Measurements from ENCODE around the gene MMEL1.

Gene MMEL1

DNA sequence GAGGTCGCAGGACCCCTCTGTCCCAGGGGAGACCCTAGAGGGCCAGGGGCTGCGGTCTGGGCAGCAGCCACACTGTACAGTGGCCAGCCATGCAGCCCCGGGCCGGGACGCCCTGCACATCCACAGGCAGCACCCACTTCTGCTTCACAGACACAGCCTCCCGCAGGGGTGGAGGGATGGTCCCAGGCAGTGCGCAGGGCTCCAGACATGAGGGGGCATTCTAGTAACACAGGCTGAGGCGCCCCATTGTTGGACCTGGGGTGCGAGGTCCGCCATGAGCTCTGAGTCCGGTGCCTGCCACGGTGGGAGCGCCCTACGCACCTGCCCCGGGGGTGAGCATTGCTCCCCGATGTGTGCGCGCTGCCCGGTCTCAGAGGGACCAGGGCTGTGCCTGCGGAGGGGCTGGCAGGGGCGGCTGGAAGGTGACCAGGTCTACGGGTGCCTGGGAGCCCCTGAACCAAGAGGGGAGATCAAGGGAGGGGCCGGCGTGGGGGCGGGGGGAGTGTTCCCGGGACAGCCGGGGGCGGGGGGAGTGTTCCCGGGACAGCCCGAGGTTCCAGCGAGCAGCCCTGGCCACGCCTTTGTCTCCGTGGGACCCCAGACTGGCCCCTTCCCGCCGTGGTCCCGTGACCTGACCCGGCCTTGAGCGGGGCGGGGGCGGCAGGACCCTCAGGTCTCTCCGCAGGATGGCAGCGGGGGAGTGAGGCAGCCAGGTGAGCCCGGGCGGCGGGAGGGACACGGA, 4.5 kb downstream of the MMEL1 start:
- peak; percentile 51 for DNase-seq

GRCh38 chr1:2627746-2628145, 5.1 kb downstream of the MMEL1 start:
- DNase-seq = peak; percentile 45

DNA sequence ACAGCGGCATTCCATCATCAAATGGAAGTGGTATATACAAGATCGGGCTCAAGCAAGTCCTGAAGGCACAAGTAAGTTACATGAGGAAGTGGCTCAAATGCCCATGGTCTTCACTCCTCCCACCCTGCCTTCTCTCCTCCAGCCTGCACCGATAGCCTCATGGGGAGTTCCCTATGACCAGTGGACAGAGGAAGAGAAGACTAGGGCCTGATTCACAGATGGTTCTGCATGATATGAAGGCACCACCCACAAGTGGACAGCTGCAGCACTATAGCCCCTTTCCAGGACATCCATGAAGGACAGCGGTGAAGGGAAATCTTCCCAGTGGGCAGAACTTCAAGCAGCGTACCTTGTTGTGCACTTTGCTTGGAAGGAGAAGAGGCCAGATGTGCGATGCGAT, 7.1 kb downstream of the MMEL1 start:
- peak; percentile 13 for DNase-seq

DNA sequence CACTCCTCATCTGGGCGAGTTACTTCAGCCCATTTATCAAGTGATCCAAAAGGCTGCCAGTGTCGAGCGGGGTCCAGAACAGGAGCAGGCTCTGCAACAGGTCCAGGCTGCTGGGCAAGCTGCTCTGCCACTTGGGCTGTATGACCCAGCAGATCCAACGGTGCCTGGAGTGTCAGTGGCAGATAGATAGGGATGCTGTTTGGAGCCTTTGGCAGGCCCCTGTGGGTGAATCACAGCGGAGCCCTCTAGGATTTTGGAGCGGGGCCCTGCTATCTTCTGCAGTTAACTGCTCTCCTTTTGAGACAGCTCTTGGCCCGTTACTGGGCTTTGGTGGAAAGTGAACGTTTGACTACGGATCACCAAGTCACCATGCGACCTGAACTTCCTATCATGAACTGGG, 7.5 kb downstream of the MMEL1 start:
- DNase-seq = peak; percentile 36

DNA sequence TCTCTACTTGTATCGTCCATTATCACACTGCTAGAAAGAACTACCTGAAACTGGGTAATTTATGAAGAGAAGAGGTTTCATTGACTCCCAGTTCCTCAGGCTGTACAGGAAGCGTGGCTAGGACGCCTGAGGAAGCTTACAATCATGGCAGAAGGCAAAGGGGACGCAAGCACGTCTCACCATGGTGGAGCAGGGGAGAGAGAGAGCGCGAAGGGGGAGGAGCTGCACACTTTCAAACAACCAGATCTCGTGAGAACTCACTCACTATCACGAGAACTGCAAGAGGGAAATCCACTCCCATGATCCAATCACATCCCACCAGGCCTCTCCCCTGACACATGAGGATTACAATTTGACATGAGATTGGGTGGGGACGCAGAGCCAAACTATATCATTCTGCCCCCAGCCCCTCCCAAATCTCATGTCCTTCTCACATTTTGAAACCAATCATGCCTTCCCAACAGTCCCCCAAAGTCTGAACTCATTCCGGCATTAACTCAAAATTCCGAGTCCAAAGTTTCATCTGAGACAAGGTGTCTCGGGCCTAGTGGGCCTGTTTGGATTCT, 8.0 kb downstream of the MMEL1 start:
- DNase-seq = peak; percentile 22

- DNase-seq = no peak
Measured at GRCh38 chr1:2623571-2624337, 9.1 kb downstream of the MMEL1 start.

DNA sequence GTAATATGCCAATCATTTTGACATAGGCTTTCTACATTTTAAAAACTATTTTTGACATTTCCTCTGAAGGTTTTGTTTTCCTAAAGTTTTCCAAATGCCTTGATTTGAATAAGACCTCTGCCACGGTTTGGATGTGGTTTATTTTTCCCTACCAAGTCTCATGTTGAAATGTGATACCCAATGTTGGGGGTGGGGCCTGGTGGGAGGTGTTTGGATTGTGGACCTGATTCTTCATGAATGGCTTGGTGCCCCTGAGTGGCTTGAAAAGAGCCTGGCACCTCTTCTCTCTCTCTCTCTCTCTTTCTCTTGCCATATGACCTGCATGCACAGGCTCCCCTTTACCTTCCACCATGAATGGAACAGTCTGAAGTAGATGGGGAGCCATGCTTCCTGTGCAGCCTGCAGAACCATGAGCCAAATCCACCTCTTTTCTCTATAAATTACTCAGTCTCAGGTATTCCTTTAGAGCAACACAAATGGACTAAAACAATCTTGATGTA, 14.8 kb downstream of the MMEL1 start:
- DNase-seq = no peak

DNA sequence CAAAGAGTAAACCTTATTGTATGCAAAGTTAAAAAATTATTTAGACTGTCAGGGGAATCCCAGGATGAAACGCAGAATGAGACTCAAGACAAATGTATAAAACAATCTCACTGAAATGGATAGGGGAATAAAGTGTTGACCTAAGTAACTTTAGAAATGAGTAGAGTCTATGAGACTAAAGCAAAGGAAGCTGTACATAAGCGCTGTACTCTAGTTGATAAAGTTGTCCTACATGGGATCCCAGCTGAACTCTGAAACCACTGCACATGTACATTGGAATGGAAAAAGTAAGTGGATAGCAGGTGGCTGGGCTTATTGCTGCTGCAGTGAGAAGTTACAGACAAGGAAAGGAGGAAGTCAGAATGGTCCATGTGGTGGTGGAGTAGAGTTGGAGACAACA, 18.7 kb downstream of the MMEL1 start:
- DNase-seq = no peak

GRCh38 chr1:2612591-2613365, 20.0 kb downstream of the MMEL1 start:
- DNase-seq = no peak

GRCh38 chr1:2611621-2612437, 21.0 kb downstream of the MMEL1 start:
- DNase-seq = no peak

DNA sequence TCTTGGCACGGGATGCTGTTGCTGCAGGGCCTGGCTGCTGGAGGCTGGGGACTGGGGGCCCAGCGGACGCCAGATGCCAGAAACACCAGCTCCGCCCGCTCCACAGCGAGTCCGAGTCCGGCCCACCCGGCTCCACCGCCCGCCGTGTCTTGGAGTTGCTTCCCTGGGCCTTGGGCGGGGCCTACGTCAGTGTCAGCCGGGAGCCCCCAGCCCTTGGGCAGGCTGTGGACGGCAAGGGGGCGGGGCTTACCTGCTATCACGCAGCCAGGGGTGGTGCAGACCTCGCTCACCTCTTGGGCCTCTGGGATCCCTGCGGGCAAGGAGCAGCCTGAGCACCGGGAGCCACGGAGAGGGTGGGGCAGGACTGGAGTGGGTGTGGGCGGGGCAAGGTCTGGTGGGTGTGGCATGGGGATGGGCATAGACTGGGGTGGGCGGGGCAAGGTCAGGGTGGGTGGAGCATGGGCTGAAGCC, 21.8 kb downstream of the MMEL1 start:
- DNase-seq = peak; percentile 91

GRCh38 chr1:2610036-2610959, 22.5 kb downstream of the MMEL1 start:
- DNase-seq = no peak

DNA sequence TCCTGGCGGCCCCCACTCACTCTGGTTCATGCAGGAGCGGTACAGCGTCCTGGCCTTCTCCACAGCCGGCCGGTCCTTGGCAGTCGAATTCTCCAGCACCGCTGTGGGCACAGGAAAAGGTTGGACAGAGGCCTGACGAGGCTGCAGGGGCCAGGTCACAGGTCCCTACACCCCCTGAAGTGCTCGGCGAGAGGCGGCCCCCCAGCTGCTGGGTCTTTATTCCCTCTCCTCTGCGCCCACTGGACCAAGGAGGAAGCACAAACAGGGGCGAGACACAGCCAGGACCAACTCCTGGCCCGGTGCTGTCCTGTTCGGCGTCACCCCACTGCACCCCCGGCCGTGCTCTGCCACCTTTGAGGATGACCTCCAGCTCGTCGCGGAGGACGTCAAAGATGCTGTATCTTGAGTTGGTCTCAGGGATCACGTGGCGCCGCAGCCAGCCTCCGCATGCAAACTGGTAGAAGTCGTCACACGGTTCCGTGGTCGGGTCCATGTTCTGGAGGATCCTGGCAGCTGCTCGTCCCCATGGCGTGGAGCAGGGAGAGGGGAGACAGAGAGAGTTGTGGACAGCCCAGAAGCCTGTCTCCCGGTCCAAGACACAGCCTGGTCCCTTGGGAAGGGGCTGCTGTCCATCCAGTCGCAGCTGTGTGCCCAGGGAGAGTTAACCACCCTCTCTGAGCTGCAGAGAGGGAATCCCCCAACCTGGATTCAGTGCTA, 23.3 kb downstream of the MMEL1 start:
- peak; percentile 51 for DNase-seq

DNA sequence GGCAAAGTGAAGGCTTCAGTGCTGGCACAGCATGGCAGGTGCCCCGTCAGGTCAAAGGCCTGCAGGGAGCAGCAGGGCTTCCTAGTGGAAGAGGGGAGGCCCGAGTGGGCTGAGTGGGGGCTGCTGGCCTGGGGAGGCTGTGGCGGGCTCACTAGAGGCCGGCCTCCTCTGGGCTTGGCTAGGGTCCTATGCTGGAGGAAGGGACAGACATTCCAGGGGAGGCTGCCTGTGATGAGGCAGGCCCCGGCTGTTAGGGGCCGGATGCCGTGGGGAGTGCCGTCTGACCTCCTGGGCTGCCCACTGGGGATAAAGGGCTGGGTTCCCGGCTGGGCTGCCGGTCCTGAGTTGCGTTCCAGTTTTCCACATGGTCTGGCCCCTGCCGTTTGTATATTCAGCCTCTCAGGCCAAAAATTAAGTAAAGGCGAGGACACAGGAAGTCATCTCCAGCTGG, 25.1 kb downstream of the MMEL1 start:
- no peak for DNase-seq

DNA sequence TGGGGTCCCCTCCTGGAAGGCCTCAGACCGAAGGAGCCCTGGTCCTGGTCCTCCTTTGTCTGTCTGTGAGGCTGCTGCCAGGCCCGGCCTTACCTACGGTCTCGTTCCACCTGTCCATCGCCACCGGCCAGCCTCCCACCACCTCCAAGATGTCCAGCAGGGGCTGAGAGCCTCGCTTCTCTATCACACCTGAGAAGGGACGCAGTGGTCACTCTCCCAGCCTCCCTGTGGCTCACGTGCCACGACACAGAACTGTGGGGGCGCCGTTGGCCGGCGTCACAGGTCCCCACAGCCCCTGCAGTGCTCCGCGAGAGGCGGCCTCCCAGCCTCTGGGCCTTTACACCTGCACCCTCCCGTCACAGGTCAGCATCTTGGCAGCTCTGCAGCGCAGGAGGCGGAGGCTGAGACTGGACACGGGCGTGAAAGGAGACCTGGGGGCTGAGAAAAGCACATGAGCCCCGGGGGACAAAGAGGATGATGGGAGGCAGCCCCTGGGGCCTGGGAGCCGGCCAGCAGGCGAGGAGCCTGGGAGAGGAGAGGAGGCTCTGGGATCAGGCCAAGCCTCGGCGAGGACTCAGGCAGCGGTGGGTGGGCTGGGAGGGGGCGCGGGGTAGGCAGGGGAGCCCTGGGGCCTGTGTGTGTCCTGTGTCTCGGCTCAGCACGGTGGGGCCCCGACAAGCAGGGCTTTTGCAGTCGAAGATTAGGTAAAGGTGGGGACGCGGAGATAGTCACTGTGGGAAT, 25.8 kb downstream of the MMEL1 start:
- DNase-seq = peak; percentile 52

DNA sequence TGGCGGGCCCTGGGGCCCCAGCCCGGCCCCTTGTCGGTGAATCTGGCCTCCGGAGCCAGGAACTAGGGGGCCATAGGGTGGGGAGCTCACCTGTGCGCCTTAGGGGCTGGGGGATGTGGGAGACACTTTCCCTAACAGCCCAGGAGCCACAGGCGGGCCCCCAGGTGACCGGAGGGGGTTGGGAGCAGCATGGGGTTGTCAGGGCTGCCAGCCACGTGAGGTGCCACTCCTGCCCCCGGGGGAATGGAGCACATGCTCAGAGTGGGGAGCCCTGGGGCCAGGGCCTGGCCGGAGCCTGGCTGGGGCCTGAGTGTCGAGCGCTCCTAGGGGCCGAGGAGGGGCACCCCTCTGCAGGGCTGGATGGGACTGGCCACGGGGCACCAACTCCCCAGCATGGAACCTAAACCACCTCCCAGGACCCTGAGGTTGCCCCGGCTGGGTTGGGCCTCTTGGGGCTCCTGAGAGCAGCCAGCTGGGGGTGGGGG, 26.4 kb downstream of the MMEL1 start:
- DNase-seq = peak; percentile 41

- DNase-seq = peak; percentile 40
Measured at GRCh38 chr1:2605509-2606395, 27.1 kb downstream of the MMEL1 start.

Data from islet precursor cell (in vitro differentiated cells).